ENCODE measurements around the gene NT5E.

- TF ChIP-seq, protein P1, sequence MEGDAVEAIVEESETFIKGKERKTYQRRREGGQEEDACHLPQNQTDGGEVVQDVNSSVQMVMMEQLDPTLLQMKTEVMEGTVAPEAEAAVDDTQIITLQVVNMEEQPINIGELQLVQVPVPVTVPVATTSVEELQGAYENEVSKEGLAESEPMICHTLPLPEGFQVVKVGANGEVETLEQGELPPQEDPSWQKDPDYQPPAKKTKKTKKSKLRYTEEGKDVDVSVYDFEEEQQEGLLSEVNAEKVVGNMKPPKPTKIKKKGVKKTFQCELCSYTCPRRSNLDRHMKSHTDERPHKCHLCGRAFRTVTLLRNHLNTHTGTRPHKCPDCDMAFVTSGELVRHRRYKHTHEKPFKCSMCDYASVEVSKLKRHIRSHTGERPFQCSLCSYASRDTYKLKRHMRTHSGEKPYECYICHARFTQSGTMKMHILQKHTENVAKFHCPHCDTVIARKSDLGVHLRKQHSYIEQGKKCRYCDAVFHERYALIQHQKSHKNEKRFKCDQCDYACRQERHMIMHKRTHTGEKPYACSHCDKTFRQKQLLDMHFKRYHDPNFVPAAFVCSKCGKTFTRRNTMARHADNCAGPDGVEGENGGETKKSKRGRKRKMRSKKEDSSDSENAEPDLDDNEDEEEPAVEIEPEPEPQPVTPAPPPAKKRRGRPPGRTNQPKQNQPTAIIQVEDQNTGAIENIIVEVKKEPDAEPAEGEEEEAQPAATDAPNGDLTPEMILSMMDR (IDR thresholded peaks at IDR 0.05), result no peak
- no peak for TF ChIP-seq EZH2phosphoT487 (IDR thresholded peaks at IDR 0.05)
- no peak for TF ChIP-seq EZH2 (IDR thresholded peaks at IDR 0.05)
These were observed 46.2 kb downstream of the NT5E start for GRCh38 chr6:85496009-85496579.
